Left kidney (tissue), 2 donors: ENCODE data around the gene MS4A18. TPM values are rescaled to one million over a fixed set of nuclear protein-coding genes. Genes with fewer than 3 reads are reported as not detected.
A peak's percentile ranks its signal among the peaks of the same experiment; 100 is the strongest.
"Not testable (repeated sequence)": the region's sequence is repeated elsewhere in the genome, so short reads cannot be mapped to it uniquely, and the experiment has no call there.

Experiments used
- DNase-seq: peaks from one replicate; pipeline ENCODE4 v3.0.0-alpha.2; 2013
- polyA plus RNA-seq: library from polyadenylated mRNA; unstranded; fragments of 120-200 nt; gene quantifications from one replicate; pipeline ENCODE4 v1.2.1, GENCODE V29; 2013; ENCODE audit not compliant: insufficient read length

MS4A18 gene
- polyA plus RNA-seq, 1 donor: not detected

- DNase-seq: no peak
These were observed 14.6 kb downstream of the MS4A18 start for GRCh38 chr11:60739114-60739513.

GRCh38 chr11:60740573-60740972 is 16.1 kb downstream of the MS4A18 start:
- DNase-seq: no peak

GRCh38 chr11:60741421-60741820 is 16.9 kb downstream of the MS4A18 start:
- DNase-seq: no peak

GRCh38 chr11:60743058-60743457 is 18.5 kb downstream of the MS4A18 start:
- DNase-seq: no peak

GRCh38 chr11:60744114-60744513 is 19.6 kb downstream of the MS4A18 start:
- no peak for DNase-seq

GRCh38 chr11:60747359-60747873 is 22.9 kb downstream of the MS4A18 start:
- no peak for DNase-seq

- DNase-seq: no peak
These were observed 23.7 kb downstream of the MS4A18 start for GRCh38 chr11:60748225-60748624.

- no peak for DNase-seq
These were observed 24.3 kb downstream of the MS4A18 start for GRCh38 chr11:60748821-60749220.

GRCh38 chr11:60750911-60751310 is 26.4 kb downstream of the MS4A18 start:
- no peak for DNase-seq

- no peak for DNase-seq
These were observed 28.8 kb downstream of the MS4A18 start for GRCh38 chr11:60753309-60753708.

GRCh38 chr11:60754887-60755286 is 30.4 kb downstream of the MS4A18 start:
- DNase-seq: no peak

GRCh38 chr11:60756307-60757032 is 31.9 kb downstream of the MS4A18 start, which contains the start of gene MS4A15:
TSS of gene MS4A15 (plus strand) at chr11:60756867. CDS start at chr11:60763734, 6,867 bp downstream.
- peak; percentile 11 for DNase-seq

- no peak for DNase-seq
These were observed 32.8 kb downstream of the MS4A18 start for GRCh38 chr11:60757231-60757800.

GRCh38 chr11:60758671-60759070 is 34.2 kb downstream of the MS4A18 start:
- DNase-seq: not testable (repeated sequence)

GRCh38 chr11:60759438-60760225 is 35.1 kb downstream of the MS4A18 start:
- DNase-seq: not testable (repeated sequence)

- no peak for DNase-seq
These were observed 37.1 kb downstream of the MS4A18 start for GRCh38 chr11:60761436-60762190.

- no peak for DNase-seq
These were observed 38.6 kb downstream of the MS4A18 start for GRCh38 chr11:60762851-60763691.

GRCh38 chr11:60763692-60764369 is 39.3 kb downstream of the MS4A18 start:
- no peak for DNase-seq

- DNase-seq: no peak
These were observed 40.4 kb downstream of the MS4A18 start for GRCh38 chr11:60764879-60765278.

- DNase-seq: no peak
These were observed 40.8 kb downstream of the MS4A18 start for GRCh38 chr11:60765355-60765754.
